CD4-positive, alpha-beta T cell treated with Interleukin-4 for 4 hours (primary cell): ENCODE data around the gene SPOP.

Experiments used
- DNase-seq: peaks from one replicate; pipeline ENCODE4 v3.0.0-alpha.2; 2020

SPOP gene

DNA sequence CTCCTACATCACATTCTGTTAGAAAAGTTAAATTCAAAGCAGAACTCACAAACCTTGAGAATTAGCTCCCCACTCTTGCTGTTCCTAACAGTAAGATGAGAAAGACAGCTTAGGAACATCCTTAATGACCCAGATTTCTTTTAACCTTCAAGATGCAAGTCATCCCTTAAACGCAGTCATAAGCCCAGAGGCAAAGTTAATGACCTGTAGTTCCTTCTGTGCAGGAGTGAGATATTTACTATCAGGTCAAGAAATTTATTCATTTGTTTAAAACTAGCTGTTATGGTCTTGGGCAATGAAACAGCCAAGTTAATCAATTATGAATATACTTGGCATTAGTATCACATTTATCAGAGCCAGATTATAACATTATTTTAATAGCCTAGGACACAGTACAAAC, 65.2 kb downstream of the SPOP start:
- DNase-seq, result no peak

- DNase-seq, result no peak
Measured at GRCh38 chr17:49610883-49611584, 66.9 kb downstream of the SPOP start.

DNA sequence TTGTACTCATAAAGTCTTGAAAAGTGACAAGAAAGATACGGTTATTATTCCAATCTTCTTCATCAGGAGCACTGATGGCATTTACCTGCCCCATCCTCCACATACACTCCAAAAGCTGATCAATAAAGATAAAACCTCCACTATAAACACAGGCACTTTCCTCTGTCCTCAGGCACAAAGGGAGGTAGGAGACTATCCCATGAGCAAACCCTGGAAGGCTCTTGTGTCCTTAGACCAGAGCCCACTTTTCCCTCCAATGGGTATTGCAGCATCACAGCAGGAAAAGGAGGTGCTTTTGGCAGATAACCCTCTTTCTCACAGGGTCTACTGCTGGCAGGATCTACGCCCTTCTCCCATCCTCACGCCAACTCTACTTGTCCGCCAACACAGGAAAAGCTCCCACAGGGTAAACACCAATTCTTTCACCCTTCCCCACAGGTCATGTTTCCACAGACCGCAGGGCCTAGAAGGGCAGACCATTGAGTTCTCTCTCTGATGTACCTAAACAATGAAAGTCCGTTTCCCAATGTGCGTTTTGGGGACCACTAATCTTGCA, 73.5 kb downstream of the SPOP start:
- no peak for DNase-seq

DNA sequence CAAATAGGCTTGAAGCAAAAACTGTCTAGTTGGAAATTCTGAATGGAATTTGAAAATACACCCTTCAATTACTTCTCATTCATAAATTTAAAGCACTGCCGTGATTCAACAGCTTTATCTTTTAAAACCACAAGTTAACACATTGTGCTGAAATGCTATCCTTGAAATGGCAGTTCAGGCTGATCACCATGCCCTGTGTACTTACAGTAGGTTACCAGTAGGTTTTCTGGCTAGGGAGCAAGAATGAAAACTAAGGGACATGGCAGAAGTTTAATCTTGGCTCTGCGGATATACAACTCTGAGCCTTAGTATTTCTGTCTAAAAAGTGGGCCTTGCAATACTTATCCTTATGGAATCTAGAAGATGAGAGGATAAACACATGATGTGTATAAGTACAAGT, 74.2 kb downstream of the SPOP start:
- no peak for DNase-seq

GRCh38 chr17:49603238-49603637, 74.7 kb downstream of the SPOP start:
- DNase-seq, result no peak

GRCh38 chr17:49602783-49603182, 75.1 kb downstream of the SPOP start:
- DNase-seq, result no peak

- DNase-seq, result no peak
Measured at GRCh38 chr17:49600949-49601348, 76.9 kb downstream of the SPOP start.

- DNase-seq, result no peak
Measured at GRCh38 chr17:49598918-49599317, 79.0 kb downstream of the SPOP start.

DNA sequence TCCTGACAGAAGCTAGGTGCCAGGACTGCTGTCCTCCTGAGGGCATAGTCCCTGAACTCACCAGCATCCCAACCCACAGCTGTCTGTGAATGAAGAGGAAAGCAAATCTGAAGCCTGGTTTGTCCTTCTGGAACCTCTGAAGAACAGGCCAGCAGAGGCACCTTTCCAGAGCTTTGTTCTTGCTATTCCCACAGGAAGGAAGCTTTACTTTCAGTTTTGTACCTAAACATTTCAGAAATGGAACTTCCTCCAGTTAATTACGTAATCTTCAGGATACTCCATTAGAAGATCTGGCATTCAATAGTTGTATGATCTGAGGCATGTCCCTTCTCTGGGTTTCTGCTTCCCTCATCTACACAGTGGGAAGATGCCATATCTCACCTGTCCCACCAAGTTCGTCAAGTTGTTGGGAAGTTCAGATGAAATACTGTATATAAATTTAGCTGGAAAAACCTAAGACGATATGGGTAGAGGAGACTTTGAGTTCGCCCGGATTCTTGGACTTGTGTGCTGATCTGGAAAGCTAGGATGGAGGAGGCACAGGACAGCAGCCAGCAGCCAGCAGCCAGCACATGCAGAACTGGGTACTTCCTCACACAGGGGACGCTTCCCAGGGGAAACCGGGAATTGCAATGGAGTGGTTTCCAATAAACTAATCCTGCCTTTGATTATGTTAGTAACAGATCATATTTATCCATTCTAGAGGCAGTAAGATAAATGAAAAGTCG, 79.8 kb downstream of the SPOP start:
- DNase-seq, result no peak

DNA sequence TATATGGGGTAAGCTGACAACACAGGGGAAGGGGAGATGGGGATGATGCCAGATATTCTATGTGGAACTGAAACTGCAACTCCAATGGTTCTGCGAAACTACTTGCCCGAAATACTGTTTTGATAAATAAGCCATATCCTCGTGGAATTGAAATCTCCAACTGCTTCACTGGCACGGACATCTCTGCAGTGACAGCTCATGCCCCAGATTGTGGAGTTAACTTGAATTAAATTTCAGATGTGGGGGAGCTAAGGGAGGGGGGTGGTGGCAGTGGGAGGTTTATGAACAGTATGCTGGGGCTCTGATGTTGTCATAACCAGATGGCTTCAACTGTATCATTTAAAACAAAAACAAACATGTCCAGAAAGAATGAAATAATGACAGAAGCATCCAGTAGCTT, 80.5 kb downstream of the SPOP start:
- no peak for DNase-seq

GRCh38 chr17:49596613-49597244, 81.2 kb downstream of the SPOP start:
- DNase-seq, result no peak

DNA sequence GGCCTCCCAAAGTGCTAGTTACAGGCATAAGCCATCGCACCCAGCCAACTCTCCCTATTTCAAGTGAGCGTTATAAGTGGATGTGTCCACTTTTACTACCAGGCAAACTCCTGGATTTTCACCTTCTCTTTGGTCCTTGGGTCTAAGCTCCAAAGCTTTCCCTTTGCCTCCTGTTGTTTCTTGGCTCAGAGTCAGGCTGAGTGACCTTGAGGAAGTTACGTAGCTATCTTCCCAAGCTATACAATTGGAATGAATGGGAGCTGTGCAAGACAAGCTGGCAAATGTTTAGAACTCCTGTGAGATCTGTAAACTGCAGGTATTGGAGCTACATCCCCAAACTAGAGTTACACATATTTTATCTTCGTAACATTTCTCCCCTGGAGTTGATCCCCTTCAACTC, 81.9 kb downstream of the SPOP start:
- DNase-seq, result no peak

DNA sequence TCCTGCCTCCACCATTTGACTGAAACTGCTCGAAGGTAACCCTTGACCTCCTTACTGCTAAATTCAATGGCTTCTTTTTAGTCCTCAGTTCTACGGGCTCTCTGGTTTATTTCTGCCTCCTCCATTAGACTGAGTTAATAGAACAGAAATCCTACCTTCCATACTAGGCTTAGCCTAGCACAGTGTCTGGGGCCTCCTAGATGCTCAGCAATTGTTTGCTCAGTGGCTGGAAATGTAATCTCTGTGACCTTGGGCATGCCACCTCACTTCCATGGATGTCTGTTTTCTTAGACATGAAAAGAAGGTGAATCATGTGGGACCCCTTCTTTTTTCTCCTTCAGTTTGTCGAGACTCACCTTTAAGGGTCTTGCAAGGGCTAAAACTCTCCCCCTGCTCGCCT, 82.6 kb downstream of the SPOP start:
- DNase-seq, result no peak

DNA sequence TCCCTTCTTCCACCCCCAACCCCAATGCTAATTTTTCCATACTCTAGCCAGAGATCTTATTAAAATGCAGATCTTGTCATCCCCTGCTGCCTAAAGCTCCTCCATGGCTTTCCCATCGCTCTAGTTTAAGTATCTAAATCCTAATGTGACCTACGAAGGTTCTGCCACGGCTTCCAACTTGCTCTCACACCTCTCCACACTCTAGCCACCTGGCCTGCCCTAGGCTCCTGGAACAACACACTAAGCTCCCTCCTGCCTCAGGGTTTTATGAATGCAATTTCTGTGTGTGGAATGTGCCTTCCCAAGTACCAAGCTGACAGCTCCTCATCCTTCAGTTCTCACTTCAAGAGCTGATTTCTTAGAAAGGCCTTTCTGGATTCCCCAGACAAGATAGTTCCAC, 85.6 kb downstream of the SPOP start:
- no peak for DNase-seq

GRCh38 chr17:49590874-49591273, 87.0 kb downstream of the SPOP start:
- no peak for DNase-seq

- DNase-seq, result no peak
Measured at GRCh38 chr17:49589577-49589927, 88.3 kb downstream of the SPOP start.

- DNase-seq, result no peak
Measured at GRCh38 chr17:49588726-49589576, 88.9 kb downstream of the SPOP start.

- no peak for DNase-seq
Measured at GRCh38 chr17:49588312-49588711, 89.6 kb downstream of the SPOP start.

- no peak for DNase-seq
Measured at GRCh38 chr17:49587366-49588073, 90.4 kb downstream of the SPOP start.

DNA sequence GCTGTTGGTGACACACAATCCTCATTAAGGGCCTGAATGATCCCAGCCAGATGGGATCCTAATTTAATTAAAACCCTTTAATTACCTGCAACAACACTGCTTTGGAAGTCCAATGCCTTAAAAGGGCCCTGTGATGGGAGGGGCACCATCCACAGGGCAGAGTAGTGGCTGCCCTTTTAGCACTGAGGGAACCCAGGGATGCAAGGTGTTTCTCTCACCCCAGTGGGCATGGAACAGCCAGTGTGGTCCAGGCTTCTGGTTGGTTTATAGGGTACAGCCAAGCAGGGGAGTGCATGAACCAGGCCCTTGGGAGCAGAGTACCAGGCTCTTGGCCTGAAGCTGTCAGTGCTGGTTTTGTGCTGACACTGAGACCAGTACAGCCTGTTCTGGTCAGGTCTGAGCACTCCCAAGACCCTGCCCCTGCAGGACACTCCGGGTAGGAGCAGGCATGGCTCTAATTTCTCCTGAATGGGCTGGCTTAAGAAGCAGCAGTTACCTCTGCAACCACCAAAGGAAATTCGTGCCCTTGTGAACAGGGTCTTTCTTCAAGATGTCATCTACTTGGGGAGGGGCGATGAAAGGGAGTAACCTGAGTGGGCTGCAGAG, 92.4 kb downstream of the SPOP start:
- DNase-seq, result no peak

DNA sequence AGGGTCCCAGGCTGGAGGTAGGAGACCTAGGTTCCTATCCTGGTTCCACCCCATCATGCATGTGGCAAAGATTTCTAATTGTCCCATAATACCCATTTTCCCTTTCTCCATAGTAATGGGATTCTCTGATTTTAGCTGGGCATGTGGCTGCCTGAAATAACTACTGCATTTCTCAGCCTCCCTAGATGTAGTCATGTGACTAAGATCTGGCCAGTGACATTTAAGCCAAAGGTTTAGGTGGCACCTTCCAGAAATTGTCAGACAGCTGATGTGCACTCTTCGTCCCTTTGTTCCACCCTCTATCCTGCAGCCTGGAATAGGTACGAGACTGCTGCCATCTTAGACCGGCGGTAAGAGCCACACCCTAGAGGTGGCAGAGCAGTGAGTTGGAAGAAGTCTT, 94.0 kb downstream of the SPOP start:
- no peak for DNase-seq

GRCh38 chr17:49583226-49583625, 94.7 kb downstream of the SPOP start:
- no peak for DNase-seq
